GM18520 (cell line): ENCODE results near the gene GPC5.
"Not testable (repeated sequence)": the region's sequence is repeated elsewhere in the genome, so short reads cannot be mapped to it uniquely, and the experiment has no call there.

Experiments
- ATAC-seq: cut with Tn5 transposase; IDR thresholded peaks from one replicate; pipeline ENCODE4 v1.9.1; 2021; ENCODE audit not compliant: unreplicated experiment

GPC5 gene

DNA sequence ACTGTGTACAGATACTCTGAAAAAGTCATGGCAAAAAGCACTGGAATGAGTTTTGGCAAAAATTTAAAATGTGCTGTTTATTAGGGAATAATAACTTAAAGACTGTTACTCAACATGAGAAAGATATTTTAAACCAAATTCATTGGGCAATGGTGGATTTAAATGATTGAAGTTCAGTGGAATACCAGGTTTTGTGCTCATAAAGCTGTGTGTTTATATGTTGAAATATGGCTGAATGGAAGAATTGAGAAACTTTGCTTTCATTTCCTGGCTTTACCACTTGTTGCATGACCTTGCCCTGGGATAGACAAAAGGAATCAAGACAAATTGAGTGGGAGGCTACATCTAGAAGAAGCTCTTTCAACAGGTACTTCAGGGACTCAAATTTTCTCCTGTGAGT is 246.4 kb downstream of the GPC5 start:
- ATAC-seq: no peak

DNA sequence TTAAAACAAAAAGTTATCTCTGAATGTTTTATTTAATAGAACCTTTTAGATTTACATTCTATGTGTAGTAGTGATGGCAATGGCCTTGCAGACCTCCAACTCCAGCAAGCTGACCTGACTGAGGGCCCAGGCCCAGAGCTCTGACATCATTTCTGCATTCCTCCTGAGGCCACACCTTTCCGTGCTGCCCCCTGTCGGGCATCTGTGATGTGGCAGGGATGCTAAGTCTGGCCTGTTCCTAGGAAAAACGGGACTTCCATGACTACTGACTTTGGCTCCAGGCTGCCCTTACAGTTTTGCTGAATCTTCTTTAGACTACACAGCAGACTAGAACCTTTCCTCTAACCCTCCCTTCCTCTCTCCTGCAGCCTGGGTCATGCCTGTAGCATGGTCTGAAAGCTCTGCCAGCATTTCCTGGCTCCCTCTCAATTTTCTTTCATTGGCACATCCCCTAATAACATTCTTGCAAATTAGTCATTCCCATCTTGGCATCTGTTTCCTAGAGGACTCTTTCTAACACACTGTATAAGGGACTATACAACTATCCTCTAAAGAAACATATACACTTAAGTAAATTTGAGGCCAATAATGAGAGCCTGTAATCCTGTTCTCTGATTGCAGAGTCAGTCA is 249.1 kb downstream of the GPC5 start:
- no peak for ATAC-seq

DNA sequence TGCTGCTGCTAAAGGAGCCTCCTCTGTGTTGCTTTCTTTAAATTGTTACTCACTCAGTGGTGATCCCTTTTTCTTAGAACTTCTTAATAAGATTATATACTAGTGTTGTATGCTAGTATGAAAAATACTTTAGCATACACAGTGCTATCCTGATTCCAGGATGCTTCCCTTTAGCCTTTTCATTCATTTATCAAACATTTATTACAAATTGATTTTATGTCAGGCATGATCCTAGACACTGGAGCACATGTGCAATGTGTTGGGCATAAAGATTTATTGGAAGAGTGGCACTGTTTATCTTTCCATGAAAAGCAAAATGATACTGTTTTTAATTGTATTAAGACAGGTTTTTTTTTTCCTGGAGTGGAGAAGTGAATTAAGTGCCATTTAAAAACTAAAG is 249.6 kb downstream of the GPC5 start:
- no peak for ATAC-seq

DNA sequence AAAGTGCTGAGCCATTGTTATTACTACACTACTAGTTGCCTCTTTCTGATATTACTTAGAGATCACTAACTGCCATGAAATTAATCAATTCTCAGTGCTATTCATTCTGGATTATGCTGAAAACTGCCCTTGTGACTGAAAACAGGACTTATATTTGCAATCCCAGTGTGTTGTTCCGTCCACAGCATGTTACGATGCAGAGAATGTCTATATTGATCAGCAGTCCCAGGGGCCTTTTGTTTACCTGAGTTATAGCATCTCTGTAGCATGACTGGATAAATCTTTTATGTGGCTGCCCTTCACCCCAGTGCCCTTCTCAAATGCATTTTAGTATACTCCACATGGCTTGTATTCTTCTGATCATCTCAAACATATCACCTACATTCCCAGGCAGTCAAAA is 251.0 kb downstream of the GPC5 start:
- no peak for ATAC-seq

DNA sequence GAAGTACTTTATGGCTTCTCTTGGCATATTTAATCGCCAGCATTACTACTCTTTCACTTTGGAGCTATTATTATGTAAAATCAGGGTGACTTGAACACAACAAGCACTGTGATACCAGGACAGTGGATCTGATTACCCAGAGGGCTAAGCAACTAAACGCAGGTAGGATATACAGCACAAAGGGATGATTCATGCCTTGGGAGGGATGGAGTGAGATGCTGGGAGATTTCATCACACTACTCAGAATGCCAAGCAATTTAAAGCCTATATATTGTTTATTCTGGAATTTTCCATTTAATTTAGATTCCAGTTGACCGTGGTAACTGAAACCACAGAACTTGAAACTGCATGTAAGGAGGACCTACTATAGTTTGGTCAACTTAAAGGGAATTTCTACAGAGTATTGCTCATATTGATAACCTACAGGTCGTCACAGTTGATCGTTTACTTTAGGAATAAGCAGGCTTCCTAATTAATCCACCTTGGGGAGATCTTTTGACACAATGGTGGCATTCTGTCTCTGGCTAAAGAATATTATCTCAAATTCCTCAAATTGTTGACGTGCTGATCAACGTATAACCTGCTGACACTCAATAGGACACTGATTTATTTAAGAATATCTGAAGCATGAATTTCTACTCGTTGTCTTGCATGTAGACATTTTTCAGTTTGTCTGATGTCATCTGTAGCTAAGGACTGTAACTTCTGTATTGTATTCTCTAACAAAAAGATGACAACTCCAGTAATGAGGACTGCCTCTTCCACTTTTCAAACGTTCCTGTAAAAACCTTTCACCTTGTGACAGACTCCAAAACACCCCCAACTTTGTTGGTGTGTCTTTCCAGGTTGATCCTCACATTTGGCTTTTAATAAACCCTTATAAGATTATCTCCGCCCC is 254.2 kb downstream of the GPC5 start:
- ATAC-seq: no peak

DNA sequence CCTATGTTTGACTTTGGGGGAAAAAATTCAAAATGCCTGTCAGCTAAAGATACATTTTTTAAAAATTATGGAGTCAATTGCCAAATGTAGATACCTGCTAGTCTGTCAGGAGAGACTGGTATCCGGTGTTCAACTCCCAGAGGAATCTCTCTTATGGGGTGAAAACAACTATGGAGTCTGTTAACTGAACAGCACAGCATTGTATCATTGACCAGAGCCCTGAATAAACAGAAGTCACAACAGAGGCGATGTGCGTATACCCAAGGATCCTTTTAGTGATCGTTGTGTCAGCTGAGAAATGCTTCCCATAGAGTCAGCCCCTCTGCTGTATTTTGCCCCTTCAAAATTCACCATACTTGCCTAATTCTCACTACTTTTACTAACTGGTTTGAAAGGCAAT is 257.3 kb downstream of the GPC5 start:
- ATAC-seq: no peak

DNA sequence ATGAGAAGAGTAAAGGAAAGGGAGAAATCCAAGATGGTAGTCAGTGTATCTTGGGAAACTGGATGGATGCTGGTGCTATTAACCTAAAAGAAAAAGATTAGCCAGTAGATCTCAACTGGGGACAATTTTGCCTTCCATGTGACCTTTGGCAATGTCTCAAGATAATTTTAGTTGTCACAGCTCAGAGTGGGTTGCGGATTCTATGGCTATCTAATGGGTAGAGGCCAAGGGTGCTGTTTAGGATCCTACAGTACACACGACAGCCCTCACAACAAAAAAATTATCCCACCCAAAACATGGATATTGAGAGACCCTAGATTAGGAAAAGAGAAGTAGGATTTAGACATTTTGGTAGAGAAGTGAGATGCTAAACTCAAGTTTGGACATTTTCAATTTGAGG is 258.9 kb downstream of the GPC5 start:
- no peak for ATAC-seq

DNA sequence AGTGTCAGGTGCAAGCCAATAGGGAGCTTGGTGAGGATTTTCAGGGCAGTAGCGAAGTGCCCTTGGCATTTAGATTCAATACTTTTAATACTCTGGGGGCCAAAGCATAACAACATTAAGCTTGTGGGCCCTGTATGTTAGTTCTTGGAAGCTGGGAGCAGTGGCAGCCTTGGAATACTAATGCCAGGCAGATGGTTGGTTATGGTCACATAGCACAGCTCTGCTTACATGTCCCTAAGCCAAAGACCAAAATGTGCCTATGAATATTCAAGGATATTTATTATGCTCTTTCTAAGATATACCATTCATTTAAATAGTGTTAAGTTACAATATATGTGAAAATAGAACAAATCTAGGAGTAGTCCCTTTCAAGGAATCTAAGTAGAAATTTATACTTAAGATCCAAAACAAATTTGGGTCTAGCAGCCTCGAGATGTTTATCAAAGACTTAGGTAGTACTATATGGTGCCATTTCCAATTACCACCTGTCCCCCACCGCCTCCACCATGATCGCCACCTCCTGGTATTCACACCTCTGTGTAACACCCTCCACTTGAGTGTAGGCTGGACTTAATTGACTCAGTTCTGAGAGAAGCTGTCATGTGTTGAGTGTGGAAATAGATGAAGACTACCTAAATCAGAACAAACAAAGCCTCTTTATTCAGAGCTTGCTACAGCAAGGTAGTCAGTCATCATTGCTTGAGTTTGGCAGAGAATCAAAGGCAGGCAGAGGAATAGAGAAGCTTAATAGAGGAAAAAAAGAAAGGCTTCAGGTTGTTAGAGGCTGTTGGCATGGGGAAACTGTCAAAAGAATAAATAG is 261.0 kb downstream of the GPC5 start:
- ATAC-seq: no peak

DNA sequence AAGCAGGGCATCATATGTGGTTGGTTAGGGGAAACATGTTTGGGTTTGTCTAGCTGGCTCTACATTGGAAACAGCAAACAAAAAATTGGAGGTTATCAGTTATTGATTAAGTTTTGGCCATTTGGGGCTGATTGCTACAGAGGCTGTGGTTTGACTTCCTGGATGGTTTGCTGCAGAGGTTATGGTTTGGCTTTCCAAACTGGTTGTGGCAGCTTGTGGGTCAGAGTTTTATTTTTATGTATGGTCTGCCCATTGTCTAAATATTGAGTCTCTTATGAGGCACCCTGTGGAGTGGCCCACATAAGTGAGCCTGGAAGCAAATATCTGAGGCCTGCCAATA is 261.6 kb downstream of the GPC5 start:
- no peak for ATAC-seq

DNA sequence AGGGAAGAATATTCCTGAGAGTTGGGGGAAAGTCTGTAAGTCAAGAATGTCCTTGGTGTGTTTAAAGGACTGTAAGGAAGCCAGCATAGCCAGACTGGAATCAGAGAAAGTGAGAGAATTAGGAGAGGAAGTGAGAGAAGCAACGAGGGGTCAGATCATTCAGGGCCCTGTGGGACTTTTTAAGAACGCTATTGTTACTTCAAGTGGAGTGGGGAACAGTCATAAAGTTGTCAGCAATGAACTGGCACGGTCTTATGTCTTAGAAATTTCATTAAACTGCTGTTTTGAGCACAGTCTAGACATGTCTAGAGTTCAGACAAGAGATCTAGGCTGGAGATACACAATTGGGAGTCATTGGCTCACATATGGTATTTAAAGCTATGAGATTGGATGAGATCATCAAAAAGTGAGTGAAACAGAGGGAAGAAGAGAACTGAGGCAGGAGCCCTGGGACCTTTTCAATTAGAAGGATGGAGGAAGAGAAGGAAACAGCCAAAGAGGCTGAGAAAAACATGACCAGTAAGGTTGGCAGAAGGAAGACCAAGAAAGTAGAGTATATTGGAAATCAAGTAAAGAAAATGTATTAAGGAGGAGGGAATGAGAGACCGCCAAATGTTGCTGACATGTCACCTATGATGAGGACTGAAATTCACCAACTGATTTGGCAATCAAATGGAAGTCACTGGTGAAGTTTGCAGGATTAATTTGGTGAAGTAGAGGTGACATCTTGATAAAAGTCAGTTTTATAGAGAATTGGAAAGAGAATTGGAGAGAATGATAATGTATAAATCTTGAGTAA is 263.5 kb downstream of the GPC5 start:
- ATAC-seq: no peak

DNA sequence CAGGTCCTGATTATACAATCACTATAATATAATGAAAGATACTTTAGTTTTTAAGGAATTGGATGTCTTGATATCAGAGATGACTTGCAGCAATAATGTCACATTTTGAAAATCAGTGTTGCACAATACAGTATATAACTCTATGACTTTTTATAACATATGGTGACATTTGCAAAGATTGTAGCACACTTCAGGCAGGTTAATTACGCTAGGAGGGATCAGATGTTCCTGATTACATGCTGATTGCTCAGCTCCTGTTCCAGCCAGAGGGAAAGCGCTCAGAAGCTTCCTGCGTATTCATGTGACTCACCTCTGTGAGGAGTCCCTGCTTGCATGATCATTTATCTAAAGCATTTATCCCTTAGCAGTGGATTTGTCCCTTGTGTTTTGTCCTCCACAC is 265.6 kb downstream of the GPC5 start:
- no peak for ATAC-seq

DNA sequence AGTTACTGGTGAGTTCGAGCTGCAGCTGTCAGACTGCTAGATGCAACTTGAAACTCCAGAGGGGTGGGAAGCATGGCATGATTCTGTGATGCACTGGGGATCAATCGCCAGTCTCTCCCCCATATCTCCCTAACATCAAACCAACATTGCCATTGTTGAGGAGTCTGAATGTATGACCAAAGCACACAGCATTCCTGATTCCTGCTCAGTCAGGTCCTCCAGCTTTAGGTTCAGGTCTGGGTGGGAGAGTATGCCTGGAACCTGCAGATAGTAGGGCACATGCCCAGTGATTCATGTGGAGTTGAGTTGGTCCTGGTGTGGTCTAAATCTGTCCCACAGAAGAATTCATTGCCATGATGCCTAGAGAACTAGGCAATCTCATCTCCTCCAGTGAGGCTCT is 269.1 kb downstream of the GPC5 start:
- no peak for ATAC-seq

DNA sequence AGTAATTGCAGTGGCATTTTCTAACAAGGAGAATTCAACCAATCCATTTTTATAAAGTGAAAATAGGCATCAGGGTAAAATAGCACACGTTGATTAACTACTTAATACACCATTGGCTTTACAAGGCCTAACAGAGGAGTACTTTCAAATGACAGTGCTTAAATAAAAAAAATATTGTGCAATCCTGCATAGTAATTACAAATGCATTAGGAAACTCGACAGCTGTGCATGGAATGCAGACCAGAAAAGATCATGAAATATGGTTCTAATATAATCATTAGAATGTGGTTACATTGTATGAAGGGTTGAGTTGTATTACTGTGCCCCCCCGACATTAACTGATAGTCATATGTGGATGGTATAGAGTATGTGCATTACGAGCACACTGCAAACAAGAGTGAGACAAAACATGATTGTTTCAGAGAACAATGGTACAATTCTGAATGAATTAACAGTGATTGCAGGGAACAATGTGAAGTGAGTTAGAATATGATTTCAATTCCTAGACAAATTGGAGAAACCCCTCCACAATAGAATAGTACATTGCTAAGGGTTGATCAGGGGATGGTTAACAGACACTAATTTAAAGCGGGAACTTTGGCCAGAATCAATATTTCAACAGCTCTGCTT is 270.6 kb downstream of the GPC5 start:
- no peak for ATAC-seq

DNA sequence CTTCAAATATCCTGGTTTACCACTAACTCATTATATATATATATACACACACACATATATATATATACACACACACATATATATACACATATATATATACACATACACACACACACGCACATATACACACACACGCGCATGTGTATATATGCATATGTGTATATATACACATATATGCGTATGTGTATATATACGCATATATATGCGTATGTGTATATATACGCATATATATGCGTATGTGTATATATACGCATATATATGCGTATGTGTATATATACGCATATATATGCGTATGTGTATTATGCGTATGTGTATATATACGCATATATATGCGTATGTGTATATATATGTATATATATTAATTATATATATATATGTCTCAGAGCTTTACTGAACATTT is 275.9 kb downstream of the GPC5 start:
- ATAC-seq: not testable (repeated sequence)

DNA sequence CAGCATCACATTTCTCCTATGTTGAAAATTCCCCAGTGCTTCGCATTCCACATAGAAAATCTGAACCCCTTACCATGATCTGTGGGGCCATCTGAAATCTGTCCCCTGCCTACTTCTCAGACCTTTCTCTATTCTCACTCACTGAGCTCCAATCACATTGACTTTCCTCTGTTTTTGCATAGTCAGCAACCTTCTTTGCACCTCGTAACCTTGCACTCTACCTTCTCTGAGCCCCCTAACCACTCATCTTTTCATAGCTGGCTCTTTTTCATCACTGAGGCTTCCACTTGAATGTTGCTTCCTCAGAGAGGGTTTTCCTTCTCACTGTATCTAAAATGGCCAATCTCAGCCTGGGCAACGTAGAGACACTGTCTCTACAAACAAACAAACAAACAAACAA is 286.3 kb downstream of the GPC5 start:
- no peak for ATAC-seq

DNA sequence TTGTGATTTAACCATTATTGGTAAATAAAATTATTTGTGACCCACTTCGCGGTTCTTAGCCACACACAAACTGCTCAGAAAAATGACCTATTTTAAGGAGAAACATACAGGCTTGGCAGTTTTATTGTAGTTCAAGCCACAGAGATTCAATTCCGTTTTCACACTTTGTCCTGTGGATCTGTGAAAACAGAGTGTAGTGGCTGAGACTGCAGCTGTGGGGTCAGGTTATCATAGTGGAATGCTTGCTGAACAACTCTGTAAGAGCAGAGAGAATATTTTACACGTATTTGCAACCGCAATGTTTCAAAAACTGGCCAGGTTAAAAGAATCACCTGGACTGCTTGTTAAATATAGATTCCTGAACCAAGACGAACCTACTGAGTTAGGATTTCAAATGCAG is 292.5 kb downstream of the GPC5 start:
- ATAC-seq: no peak

DNA sequence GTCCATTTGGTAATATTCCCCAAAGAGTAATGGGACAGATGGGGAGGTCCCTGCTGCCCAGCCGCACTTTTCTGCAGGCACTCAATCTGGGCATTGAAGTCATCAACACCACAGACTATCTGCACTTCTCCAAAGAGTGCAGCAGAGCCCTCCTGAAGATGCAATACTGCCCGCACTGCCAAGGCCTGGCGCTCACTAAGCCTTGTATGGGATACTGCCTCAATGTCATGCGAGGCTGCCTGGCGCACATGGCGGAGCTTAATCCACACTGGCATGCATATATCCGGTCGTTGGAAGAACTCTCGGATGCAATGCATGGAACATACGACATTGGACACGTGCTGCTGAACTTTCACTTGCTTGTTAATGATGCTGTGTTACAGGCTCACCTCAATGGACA is 295.0 kb downstream of the GPC5 start:
- no peak for ATAC-seq

DNA sequence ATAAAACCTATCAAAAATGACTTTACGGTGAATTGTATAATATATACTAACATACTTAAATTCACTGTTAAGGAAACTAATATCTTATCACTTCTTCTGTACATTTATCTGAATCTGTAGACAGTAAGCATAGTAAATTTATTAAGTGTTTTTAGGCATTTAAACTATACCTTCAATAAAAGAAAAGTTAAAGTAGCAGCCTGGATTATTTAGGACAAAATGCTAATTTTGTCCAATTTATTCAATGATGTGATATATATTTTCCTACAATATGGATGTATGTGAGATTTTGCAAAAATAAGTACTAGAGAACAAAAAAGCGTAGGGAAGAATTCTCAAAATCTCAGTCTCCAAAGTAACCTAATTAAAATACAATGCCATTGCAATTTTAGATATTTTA is 299.9 kb downstream of the GPC5 start:
- no peak for ATAC-seq

DNA sequence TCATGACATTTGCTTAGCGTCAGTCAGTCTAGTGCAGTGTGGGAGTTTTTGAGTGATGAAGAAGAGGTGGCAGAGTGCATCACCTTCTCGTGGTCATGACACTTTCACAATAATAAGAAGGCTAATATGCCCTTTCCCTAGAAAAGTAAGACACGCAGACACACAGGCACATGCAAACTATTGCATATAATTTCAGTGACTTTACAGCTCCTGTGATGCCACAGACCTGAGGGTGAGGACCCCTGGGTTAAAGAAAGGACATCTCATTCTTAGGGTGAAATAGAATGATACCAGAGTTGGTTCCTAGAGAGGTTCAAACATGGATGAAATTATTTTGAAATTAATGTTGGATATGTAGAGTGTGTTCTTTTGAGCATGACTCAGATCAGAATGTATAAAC is 300.3 kb downstream of the GPC5 start:
- ATAC-seq: no peak

DNA sequence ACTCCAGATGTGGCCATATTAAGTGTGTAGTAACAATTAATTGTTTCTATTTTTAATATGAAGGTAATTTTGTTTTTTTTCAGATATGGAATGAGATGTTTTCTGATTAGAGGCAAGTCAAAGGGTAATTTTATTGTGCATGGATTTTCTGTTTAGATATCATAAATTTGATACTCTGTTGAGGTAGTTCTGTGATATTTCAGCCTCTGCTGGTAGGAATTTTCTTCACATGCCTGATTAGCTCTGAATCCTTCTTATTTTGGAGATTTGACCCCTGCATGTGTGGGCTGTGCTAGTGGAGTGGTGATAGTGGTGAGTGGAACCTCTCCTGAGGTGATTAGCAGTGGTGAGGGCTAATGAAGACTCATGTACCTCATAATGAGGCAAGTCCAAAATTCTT is 301.4 kb downstream of the GPC5 start:
- no peak for ATAC-seq

DNA sequence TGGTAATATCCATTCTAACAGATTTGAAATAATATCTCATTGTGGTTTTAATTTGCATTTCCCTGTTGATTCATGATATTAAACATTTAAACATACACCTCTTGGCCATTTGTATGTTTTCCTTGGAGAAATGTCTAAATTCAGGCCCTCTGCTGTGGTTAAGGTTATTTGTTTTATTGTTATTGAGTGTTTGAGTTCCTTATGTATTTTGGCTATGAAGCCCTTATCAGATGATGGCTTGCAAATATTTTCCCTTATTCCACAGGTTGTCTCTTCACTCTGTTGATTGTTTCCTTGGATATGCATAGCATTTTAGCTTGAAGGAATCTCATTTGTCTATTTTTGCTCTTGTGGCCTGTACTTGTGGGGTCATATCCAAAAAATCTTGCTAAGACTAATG is 303.6 kb downstream of the GPC5 start:
- no peak for ATAC-seq
